GM13977 (cell line): ENCODE results near the gene PCP4L1.
A peak's percentile ranks its signal among the peaks of the same experiment; 100 is the strongest.

Source experiments
- DNase-seq: peaks from one replicate; pipeline ENCODE4 v3.0.0; 2012; ENCODE audit warnings: low spot score
- in situ Hi-C: fragments of 300-500 bp; cut with MboI; formaldehyde crosslinking; loops from one replicate; pipeline ENCODE4 v1.12.0; 2022; ENCODE audit warnings: low sequenced_read_pairs, low pct_unique_long_range_greater_than_20kb, mixed read lengths, inconsistent platforms; ENCODE audit not compliant: unreplicated experiment
- TF ChIP-seq, protein P1 (sequence below): IDR thresholded peaks from 2 replicates; pipeline ENCODE4 v1.5.1; 2012; ENCODE audit warnings: mild to moderate bottlenecking, control low read depth; ENCODE audit not compliant: insufficient read depth; ENCODE audit errors: extremely low read depth, missing control alignments

PCP4L1 gene

DNA sequence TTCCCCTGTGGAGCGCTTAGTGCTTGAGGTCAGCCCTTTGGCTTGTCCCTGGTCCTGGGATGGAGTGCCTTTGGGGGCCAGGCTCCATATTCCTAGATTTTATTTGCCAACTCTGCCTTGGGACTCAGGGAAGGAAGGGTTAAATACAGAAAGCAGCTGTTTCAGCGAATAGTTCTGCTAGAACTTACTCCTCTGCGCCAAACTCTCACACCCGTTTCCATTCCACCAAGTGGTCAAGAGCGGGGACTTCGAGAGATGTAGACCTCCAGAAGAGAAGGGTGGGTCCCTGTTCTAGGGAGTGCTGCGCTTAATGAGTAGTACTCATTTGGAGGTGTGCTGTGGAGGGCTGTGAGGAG is 33.4 kb upstream of the PCP4L1 start:
- TF ChIP-seq, protein P1, sequence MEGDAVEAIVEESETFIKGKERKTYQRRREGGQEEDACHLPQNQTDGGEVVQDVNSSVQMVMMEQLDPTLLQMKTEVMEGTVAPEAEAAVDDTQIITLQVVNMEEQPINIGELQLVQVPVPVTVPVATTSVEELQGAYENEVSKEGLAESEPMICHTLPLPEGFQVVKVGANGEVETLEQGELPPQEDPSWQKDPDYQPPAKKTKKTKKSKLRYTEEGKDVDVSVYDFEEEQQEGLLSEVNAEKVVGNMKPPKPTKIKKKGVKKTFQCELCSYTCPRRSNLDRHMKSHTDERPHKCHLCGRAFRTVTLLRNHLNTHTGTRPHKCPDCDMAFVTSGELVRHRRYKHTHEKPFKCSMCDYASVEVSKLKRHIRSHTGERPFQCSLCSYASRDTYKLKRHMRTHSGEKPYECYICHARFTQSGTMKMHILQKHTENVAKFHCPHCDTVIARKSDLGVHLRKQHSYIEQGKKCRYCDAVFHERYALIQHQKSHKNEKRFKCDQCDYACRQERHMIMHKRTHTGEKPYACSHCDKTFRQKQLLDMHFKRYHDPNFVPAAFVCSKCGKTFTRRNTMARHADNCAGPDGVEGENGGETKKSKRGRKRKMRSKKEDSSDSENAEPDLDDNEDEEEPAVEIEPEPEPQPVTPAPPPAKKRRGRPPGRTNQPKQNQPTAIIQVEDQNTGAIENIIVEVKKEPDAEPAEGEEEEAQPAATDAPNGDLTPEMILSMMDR, result no peak
- in situ Hi-C loops, result loop anchor here (10.0 kb wide), 1 partner anchor 50 kb away; no protein-coding TSS in a partner anchor
- DNase-seq, result no peak

DNA sequence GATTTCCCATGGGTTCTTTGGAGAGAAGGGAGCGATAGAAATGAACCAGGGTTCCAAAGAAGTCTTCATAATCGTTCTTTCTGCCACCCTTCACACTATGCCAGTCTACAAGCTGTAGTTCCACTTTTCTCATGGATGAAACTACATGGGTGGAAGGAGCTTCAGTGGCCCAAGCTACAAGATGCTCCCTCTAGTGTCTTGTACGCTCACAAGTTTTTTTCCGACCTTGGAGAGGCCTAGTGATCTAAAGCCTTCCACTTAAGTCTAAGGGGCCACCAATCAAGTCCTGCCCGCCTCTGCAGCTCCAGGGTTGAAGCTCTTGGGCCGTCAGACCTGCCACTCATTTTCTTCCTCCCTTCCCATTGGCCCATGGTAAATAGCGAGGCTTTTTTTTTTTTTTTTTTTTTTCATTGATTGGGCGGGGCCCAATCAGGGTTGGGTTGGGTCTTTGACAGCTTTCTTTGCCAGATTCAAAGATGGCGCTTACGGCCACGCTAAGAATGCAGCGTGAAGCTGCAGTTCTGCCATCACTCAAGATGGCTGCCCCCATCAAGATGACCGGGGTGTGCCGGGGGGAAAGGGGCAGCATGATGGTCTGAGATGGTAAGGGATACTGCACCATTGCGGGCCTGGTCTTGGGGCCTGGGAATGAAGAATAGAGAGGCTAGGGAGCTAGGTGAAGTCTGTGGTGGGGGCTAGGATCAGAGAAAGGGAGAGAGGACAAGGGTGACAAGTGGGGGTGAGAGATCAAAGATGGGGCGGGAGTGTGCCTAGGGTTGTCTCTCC is 32.8 kb upstream of the PCP4L1 start, which contains the start of gene TOMM40L:
TSS of gene TOMM40L (plus strand) at position 527 of the 786 bp plus-strand sequence. CDS start 430 bp downstream, outside the sequence.
- in situ Hi-C loops, result loop anchor here (10.0 kb wide), 1 partner anchor 49 kb away; no protein-coding TSS in a partner anchor
- peak; percentile 94 for DNase-seq
- TF ChIP-seq, protein P1, result peak; percentile 59

DNA sequence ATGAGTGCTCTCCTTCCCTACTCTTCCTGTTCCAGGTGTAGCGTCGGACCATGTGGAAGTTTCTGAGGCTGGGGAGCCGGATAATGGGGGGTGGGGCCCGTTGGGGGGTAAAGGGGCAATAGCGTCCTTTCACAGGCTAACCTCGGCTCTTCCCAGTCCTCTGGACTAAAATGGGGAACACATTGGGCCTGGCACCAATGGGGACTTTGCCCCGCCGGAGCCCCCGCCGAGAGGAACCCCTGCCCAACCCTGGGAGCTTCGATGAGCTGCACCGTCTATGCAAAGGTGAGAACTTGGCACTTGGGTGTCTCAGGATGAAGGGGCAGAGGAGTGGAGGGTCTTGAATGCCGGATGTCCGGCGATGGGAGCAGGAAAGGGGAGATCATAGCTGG is 32.2 kb upstream of the PCP4L1 start:
- no peak for DNase-seq
- TF ChIP-seq, protein P1, result no peak
- in situ Hi-C loops, result loop anchor here (10.0 kb wide), 1 partner anchor 48 kb away; no protein-coding TSS in a partner anchor

DNA sequence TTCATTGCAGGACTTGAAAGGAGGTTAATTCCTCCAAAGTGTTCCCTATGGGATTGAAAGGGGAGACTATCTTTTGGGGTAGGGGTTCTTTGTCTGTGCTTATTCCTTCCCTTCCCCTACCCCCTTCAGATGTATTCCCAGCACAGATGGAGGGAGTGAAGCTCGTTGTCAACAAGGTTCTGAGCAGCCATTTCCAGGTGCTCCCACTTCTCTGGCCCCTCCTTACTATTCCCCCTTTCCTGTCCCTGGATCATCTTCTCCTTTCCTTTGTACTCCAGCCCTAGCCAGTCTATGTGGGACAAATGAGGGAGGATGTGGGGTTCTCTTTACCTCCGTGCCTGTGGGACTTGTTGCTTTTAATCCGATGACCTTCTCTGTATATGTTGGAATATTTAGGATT is 31.8 kb upstream of the PCP4L1 start:
- DNase-seq, result no peak
- TF ChIP-seq, protein P1, result no peak
- in situ Hi-C loops, result loop anchor here (10.0 kb wide), 1 partner anchor 48 kb away; no protein-coding TSS in a partner anchor

DNA sequence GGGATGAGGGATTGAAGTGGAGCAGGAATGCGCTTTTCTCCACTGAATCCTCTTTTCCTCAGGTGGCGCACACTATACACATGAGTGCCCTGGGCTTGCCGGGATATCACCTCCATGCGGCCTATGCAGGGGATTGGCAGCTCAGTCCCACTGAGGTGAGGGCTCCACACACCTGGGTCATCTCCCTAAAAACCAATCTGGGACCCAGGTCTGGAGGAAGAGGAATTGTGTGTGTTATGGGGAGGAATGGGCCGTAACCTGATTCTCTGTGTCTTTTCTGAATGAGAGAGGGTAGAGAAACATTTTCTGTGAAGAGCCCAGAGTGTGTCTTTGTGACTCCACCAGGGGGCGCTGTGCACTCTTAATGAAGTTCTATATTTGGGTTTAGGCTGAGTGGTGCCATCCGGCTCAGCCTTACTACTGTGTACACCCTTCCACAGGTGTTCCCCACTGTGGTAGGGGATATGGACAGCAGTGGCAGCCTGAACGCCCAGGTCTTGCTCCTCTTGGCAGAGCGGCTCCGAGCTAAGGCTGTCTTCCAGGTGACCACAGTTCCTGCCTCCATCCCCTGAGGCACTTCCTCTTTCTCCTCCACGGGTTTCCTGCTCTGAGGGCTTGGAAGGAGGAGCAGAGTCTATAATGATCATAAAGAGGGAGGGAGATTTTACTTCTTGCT is 31.2 kb upstream of the PCP4L1 start:
- in situ Hi-C loops, result loop anchor here (10.0 kb wide), 1 partner anchor 47 kb away; no protein-coding TSS in a partner anchor
- DNase-seq, result peak; percentile 80
- TF ChIP-seq, protein P1, result peak; percentile 73

DNA sequence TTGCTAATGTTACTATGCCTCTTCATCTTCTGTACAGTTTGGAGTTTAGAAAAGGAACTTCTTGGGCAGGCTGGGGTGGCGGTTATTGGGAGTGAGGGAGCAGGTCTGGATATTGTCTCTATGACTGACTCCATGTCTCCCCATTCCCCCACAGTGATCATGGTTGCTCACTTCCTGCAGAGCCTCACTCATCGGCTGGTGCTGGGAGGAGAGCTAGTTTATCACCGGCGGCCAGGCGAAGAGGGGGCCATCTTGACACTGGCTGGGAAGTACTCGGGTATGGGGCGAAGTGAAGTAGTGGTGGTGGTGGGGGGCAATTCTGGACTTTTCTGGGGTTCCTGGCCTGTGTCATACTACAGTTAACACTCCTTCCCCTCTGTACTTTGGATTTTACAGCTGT is 30.5 kb upstream of the PCP4L1 start:
- TF ChIP-seq, protein P1, result no peak
- no peak for DNase-seq
- in situ Hi-C loops, result loop anchor here (10.0 kb wide), 1 partner anchor 47 kb away; no protein-coding TSS in a partner anchor
